Stimulated activated CD8-positive, alpha-beta memory T cell treated with anti-CD3 and anti-CD28 coated beads, Interleukin-7, amount 100 ng/mL, for 1 hour (primary cell): Measurements from ENCODE around the gene UBE2O.

Source experiments
- DNase-seq, 2 donors: peaks; one replicate each; pipeline ENCODE4 v3.0.0-alpha.2; 2020; ENCODE audit warnings: low read depth in 2 of 2

UBE2O gene

DNA sequence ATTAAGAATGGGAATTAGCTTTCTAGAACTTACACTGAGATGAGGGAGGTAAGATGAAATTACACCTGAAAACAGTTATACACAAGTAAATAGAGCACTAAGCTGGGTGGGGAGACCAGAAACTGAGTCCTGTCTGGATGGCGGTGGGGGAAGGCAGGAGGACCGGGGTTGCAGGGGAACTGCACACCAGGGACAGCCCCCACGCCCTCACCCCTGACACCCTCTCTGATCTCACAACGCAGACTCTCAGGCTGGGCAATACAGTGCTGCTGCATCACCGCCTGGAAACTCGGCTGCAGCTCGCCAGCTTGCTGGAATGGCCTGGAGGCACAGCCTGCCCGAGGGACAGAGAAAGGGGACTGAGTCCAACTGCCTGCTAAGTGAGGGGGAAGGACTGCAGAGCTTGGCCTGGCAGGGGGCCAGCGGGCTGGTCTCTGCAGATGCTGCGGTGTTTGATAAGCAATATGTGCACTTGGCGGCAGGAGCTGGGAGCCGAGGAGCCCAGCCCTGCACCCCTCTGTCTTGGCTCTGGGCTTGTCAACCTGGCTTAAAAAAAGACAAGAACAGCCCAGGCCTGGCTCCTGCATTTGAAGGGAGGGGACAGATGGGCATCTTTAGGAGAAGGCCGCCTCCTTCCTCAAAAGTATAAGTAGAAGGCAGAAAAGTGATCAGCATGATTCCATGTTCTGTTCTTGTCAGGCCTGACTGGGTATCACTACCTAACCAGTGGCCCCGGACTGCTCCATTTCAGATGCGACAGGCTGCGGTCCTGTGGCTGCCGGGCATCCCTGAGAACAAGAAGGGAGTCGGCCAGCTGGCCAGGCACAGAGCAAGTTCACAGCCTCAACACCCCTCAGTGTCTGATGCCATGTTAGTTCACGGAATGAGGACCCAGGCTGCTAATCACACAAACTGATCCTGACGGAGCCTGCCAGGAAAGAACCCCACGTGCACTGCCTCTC is 38.3 kb downstream of the UBE2O start:
- no peak for DNase-seq

DNA sequence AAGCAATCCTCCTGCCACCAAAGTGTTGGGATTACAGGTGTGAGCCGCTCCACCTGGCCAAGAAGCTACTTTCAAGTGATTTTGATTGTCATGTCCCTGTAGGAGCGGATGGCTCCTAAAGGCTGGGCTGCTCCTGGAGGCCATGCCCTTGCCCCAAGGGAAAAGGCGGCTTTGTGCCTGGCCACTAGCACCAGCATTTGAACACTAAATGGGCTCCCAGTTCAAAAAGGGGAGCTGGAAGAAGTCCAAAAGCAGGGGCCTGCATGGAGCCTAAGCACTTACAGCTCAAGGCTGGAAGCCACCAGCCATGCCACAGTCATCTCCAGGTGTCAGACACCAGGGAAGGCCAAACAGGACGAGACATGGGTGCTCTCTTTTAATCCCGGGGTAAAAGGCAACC is 41.7 kb downstream of the UBE2O start:
- DNase-seq: no peak

DNA sequence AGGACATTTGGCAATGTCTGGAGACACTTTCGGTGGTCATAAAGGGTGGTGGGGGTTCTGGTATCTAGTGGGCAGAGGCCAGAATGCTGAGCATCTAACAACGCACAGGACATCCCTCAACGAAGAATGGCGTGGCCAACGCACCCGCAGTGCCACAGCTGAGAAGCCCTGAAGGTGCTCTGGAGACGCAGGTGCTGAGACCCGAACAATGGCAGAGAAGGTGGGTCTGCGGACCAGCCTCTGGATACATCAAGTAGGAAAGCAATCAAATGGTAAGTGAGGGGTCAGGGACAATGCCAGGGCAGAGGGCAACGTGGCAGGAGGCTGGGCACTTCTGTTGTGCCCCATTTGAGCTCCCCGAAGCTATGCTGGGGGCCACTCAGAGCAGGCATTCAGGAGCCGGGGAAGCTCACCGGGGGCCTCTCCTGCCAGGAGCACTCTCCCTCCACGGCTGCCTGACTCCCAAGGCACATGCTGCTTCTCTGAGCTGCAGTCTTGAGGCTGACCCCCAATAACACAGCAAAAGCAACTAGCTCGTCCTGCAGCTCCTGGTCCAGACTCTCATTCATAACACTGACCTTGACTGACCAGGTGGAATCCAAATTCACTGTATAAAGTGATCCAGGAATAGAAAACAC is 42.5 kb downstream of the UBE2O start:
- DNase-seq: no peak

DNA sequence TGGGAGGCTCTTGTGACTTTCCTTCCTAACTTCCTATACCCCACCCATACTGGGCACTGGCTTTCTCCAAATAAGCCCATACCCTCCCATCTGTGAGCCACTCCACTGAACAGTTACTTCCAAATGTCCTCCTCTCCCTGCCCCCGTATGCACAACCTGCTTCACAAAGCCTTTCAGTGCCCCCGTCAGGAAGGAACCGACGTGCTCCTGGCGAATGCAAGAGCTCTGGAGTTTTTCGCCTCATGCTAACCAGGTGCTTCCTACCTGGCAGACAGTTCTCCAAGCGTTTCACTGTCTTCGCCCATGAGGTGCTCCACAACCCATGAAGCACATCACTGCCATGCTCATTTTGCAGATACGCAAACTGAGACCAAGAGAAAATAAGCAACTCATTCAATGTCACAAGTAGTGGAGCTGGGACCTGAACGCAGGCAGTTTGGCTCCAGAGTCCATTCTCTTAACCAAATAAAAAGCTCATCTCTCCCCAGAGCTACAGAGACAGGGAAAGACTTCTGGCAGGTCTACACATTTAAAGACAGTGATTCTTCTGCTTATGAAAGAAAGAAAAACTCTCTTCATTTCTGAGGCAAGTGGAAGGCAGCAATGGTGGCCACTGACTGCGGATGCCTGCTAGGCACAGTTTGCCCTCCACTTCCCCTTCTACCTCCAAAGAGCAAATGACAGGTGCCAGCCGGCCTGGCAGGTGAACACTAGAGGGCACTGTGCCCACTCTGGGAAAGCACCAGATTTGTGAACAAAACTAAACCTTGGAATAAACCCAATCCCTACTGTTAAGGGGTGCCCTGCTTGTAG is 44.7 kb downstream of the UBE2O start:
- peak in 1 of 2 donors; percentile 45 for DNase-seq

DNA sequence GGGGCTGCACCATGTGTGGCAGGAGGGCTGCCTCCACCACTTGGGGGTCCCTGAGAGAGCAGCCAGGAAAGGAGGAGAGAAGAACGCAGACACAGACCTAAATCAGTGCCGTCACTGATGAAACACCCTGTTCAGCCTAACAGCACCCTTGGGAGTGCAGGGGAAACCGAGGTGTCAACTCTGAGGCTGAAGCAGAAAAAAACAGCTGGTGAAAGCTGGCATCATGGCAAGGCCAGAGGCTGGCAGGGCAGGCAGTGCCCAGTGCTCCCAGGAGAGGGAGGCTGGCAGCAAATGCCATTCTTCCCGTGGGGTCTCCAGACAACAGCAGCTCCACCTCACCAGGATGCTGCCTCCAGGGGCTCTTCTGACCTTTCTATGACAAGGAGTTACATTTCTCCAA is 45.4 kb downstream of the UBE2O start:
- no peak for DNase-seq

DNA sequence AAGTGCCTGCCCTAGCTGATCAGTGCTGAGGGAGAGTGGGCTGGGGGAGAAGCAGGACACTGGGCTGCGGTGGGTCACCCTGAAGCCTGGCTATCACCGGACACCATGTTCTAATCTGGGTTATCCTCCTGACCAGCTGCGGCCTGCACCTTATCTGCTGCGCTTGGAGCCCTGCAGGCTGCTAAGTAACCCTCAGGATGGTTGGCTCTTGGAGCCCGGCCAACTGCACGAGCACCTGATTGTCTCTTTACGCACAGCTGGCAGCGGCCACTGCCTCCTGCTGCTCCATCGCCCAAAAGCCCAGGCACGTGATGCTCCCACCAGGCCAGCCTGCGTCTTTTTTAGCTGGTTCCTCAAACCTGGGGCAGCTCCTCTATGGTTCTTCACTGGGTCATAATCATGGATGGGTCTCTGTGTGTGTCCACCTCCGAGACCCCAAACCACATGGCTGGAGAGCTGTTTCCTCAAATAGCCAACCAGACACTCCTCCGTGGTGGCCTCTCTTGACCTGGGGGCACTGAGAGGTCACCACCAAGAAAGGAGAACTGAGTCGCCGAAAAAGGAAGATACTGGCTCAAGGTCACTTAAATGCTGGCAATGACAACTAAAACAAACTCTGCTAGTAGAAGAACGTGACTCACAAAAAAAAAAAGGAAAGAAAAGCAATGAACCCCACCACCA is 46.8 kb downstream of the UBE2O start:
- DNase-seq: no peak

DNA sequence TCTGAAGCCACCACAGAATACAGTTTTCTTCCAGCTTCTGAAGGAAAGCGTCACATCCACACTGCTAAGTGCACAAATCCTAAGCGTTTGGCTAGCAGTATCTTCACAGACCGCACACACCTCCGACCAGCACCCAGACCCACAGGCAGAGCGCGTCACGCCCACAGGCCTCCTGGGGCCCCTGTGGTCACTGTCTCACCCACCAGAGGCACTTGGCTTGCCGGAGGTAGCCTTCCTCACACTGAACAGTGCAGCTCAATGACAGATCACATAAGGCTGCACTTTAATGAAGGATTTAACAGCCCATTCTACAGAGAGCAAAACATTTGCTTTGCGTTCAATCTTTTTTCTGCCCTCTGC is 47.4 kb downstream of the UBE2O start:
- no peak for DNase-seq

DNA sequence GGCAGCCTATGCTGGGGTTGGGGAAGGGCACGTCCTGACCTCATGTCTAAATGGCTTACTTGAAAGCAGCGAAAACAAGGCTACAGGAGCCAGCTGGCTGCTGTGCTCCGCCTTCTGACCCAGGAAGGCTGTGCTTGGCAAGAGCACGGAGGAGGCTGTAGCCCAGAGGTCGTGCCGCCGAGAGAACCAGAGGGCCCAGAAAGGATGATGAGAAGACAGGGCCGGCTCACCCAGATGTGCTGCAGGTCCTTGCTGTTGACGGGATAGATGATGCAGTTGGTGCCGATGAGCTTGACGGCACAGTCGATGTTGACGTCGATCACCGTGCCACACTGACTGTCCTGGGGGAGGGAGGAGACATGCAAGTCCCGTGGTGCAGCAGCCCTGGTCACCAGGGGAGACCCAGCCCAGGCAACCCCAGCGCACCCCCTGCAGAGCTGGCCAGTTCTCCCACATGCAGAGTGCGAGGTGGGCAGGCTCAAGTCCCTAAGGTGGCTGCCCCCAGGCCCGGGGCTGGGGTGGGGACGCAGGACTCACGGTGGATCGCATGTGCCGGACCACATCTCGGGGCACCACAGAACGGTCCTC is 47.9 kb downstream of the UBE2O start:
- no peak for DNase-seq

DNA sequence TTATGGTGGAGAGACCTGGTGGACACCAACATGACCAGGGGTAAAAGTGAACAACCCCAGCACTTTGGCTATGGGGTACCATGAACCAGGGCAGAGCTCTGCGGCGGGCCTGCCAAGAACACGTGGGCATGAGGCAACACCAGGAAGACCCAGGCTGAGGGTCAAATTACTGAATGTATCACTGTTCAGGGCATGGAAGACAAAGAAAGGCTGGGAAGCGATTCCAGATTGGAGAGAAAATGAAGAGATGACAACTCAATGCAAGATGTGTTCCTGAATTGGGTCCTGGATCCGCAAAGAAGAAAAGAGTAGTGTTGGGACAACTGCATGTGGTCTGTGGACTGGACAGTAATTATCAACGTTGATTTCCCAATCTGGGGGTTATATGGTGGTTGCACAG is 48.7 kb downstream of the UBE2O start:
- no peak for DNase-seq

DNA sequence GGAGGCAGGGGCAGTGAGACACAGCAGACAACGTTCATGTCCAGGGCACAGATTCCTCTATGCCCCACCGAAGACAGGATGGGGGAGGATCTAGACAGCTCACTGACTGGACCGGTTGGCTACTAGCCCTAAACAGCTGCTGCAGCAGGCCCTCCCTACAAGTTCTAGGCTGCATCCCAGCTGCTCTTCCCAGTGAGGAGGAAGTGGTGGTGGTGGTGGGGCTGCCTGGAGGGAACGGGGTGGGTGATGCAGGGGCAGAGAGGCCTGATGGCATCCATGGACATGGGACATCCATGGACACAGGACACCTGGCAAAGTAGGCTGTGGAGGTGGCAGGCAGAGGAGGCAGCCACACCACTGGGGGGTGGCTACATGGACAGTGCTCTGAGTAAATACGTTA is 50.2 kb downstream of the UBE2O start:
- no peak for DNase-seq

DNA sequence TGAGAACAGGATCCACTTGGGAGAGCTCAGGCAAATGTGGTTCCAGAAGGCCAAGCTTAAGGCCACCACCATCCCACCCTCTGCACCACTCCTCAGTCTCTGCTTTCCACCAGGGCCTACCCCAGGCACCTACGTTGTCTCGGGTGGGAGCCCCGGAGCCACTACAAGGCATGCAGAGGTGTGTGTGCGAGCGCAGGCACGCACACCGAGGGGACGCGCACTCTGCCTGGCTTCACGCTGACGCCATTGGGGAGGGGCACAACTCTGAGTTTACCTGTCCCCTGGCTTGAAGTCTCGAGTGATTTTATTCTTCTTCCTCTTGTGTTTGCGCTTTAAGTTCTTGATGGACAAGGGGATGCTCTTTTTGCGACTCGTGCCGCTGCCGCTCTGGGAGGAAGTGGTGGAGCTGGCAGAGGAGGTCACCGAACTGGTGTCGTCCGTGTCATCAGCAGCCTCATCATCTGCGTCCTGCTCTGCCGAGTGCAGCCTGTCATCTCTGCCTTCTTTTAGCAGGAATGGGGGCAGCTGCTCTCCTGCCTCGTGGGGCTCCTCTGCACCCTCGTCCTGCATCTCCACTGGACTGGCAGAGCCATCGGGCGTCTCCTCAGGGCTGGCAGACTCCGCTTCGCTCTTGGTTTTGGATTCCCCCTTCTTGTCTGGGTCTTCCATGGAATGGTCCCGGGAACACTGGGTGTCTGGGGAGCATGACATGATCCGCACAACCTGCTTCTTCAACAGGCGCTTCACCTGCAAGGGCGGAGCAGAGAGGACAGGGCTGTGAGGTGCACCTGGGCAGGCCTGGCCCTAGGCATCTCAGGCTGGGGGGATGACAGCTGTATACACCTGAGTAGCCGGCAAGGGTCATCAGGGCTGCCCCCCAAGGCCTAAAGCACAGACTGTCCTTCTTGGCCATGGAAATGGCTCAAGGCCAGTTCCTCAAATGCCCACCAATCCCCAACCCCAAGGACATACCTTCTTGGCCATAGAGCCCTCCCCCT is 53.5 kb downstream of the UBE2O start:
- no peak for DNase-seq

DNA sequence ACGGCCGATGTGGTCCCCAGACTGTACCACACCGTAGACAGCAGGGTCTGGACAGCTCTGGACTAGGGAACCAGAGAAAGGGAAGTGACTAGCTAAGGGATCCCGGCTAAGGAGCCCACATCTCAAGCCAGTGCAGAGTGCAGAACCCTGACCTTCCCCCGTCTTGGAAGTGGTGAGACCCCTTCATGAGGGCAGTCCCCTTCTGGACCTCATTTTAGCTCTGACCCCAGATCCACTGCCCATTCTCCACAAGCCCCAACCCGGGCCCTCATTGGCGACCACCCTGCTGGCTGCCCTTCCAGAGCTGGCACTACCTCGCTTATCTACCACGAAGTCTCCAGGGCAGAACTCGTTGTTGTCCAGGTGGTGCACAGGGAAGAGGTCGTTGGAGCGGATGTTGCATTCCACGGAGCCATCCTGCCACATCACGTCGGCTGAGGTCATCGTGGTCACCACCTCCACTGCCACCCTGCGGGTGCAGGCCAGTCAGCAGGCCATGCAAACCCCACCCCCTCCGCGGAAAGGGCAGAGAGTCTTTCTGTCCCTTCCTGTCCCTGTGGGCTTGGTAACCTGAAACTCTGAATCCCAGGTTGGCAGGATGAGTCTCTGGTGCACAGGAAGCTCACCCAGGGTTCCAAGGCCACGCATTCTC is 54.3 kb downstream of the UBE2O start:
- DNase-seq: no peak

DNA sequence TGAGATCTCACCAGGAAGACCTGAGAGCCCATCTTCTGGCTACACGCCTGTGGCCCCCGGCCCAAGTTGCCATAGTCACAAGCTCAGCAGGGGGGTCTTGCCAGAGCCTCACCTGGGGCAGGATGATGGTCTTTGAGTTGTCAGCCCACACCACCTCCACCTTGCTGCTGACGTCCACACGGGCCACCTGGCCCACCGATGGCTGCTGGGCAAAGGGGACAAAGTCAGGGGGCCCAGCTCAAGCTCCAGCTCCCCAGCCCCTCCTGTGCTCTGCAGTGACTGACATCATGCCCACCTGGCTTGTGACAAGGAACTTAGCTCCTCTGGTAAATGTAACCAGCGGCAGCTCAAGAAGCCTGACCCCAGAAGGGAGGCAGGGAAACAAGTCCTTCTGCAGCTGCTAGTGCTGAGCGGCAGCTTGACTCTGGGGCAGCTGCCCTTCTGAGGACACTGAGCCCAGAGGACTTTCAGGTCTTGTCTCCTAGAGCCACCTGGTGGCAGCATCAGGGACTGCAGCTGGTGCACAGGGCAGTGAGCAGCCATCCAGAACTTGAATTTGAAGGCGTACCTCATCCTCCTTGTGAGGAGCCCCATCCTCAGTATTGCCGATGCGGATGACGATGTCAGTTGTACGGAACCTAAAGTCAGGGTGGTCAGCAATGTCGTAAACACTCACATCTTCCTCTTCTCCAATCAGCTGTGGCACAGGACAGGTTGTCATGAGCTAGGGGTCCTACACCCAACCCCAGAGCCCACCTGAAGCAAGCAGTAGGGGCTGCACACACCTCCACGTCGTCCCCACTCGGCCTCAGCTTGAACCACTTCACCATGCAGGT is 55.0 kb downstream of the UBE2O start:
- peak; percentile 62 to 86 for DNase-seq

DNA sequence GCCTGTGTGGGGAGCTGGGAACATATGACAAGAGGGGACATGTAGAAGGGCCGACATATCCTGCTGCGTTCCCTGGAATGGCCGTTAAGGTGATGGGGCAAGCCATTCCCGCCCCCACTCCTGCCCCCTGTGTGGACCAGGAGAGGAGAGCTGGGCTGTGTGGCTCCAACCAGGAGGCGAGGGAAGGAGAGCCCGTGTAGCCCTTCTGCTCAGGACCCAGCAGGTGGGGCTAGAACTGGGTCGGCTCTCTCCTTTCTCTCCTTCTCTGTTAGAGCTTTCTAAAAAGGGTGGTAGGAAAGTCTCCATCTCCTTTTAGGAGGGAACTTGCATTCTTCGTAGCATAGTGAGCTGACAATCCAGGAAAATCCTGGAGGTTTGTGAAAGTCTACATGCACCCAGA is 55.8 kb downstream of the UBE2O start:
- DNase-seq: no peak

DNA sequence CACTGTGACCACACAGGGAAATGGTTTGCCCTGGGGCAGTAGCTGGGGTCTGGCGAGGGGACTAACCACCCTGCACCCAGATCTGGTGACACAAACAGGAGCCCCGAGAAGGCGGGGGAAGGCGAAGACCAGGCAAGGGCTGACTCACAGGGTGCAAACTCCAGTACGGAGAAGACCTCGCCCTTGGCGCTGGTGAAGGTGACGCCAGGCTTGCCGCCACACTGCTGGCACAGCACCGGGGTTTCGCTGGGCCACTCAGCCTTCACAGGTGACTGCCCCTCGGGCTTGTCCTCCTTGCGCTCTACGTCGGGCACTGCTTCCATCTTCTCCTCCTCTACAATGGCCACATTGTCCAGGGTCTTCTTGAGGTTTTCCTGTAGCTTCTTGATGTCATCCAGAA is 57.0 kb downstream of the UBE2O start:
- no peak for DNase-seq

DNA sequence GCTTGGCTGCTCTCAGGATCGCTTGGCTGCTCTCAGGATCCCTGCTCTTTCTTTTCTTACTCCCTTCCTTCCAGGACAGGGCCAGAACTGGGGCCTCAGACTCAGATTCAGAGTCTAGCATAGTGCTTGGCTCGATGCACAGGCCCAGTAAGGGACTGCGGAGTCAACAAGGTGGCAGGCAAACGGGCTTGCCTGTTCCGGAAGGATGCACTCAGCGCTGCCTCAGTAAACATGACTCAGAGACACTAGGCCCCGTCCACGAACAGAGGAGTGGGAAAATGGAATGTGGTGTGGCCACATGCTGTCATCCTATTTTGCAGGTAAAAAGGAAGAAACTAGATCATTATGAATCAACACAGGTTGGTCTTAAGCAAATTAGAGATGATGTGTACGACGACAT is 58.8 kb downstream of the UBE2O start:
- no peak for DNase-seq

DNA sequence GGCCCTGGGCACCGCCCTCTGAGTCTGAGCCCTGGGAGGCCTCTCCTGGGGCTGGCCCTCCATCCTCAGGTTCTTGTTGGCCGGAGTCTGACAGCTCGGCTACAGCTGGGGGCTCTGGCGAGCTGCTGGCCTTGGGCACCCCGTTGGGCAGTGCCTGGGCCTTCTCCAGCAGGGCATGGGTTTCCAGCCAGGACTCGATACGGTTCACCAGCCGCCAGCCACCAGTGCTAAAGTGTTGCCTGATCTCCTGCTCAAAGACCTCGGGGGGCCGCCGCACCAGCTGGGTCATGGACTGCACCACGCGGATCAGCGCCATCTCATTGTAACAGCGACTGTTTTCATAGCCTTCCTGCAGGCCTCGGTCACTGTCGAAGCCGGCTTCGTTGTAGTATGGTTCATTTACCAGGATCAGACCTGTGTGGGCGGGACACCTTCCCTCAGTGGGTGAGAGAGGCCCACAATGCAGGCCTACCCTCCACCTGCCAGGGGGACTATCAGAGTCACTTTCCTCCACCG is 61.7 kb downstream of the UBE2O start:
- no peak for DNase-seq

DNA sequence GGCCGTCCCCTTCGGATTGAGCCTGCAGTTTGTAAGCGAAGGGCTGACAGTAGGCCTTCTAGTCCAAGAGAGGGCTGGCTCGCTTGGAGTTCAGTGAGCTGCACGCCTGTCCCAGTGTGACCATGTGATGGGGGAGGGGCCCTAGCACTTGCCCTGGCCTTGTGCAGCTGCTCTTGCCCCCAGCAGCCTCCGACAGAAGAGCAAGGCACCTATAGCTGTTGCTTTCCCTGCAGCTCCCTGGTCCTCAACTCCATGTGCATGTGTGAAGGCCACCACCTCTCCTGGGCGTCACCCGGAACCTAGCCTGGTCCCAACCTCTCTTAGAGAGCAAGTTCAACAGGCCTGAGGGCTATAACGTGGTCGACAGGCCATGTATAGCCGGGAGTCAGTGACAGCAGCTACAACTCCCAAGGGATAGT is 62.9 kb downstream of the UBE2O start:
- DNase-seq: no peak
